Colon (tissue), 2 donors: Measurements from ENCODE around the gene NOP9.

Experiments
- FAIRE-seq: peaks from 2 replicates; lab custom pipeline; 2012; peaks lifted over from hg19 to GRCh38; lab: Jason Lieb, UNC
- donor health status: control.
- donor health status: control.

The NOP9 gene

GRCh38 chr14:24329073-24329663 is 29.5 kb downstream of the NOP9 start:
- FAIRE-seq = no peak

- FAIRE-seq = no peak
Observed at GRCh38 chr14:24329736-24330135, 30.1 kb downstream of the NOP9 start.

GRCh38 chr14:24330973-24331674 is 31.5 kb downstream of the NOP9 start:
- FAIRE-seq = no peak

GRCh38 chr14:24331731-24332267 is 32.1 kb downstream of the NOP9 start:
- FAIRE-seq = no peak

- FAIRE-seq = no peak
Observed at GRCh38 chr14:24332268-24332993, 32.8 kb downstream of the NOP9 start.

- FAIRE-seq = no peak
Observed at GRCh38 chr14:24334431-24335291, 35.0 kb downstream of the NOP9 start, which contains the start of gene ADCY4. TSS of gene ADCY4 (minus strand) at chr14:24335071. CDS start at chr14:24334652, 419 bp downstream.

GRCh38 chr14:24335461-24336171 is 36.0 kb downstream of the NOP9 start:
- no peak for FAIRE-seq

GRCh38 chr14:24337144-24337823 is 37.6 kb downstream of the NOP9 start:
- no peak for FAIRE-seq

GRCh38 chr14:24337824-24338175 is 38.1 kb downstream of the NOP9 start:
- FAIRE-seq = no peak

- FAIRE-seq = no peak
Observed at GRCh38 chr14:24338843-24339242, 39.2 kb downstream of the NOP9 start.

GRCh38 chr14:24339284-24340151 is 39.9 kb downstream of the NOP9 start, which contains the start of gene RIPK3:
TSS of gene RIPK3 (minus strand) at chr14:24339991. CDS start at chr14:24339826, 165 bp downstream.
- FAIRE-seq = no peak

GRCh38 chr14:24340606-24341005 is 41.0 kb downstream of the NOP9 start:
- no peak for FAIRE-seq

- no peak for FAIRE-seq
Observed at GRCh38 chr14:24342889-24343288, 43.2 kb downstream of the NOP9 start.

GRCh38 chr14:24343795-24344660 is 44.4 kb downstream of the NOP9 start:
- no peak for FAIRE-seq

GRCh38 chr14:24347134-24347533 is 47.5 kb downstream of the NOP9 start:
- FAIRE-seq = no peak

- FAIRE-seq = no peak
Observed at GRCh38 chr14:24348186-24348585, 48.5 kb downstream of the NOP9 start.

GRCh38 chr14:24349742-24350141 is 50.1 kb downstream of the NOP9 start:
- no peak for FAIRE-seq

- FAIRE-seq = no peak
Observed at GRCh38 chr14:24351517-24351916, 51.9 kb downstream of the NOP9 start.
